Keratinocyte (primary cell): ENCODE results near the gene WDR17. TPM values are rescaled to one million over a fixed set of nuclear protein-coding genes. Genes with fewer than 3 reads are reported as not detected.

Experiments used
- DNase-seq: peaks from one replicate; pipeline ENCODE4 v3.0.0-alpha.2; 2011; ENCODE audit warnings: low read depth, missing footprints, low spot score
- FAIRE-seq: peaks from 2 replicates; lab custom pipeline; 2011; peaks lifted over from hg19 to GRCh38; lab: Jason Lieb, UNC
- H2AFZ ChIP-seq: 2 replicates; pipeline ENCODE4 v1.6.0; 2012; ENCODE audit warnings: low read length, control low read depth, inconsistent platforms; ENCODE audit not compliant: control insufficient read depth
- H3K27ac ChIP-seq: 2 replicates; pipeline ENCODE4 v1.5.1; 2011; ENCODE audit warnings: low read length; ENCODE audit not compliant: control insufficient read depth, insufficient read depth
- H3K27me3 ChIP-seq: 3 replicates; pipeline ENCODE4 v1.6.0; 2011; ENCODE audit warnings: low read length; ENCODE audit not compliant: control insufficient read depth, insufficient read depth; ENCODE audit errors: extremely low read depth
- H3K36me3 ChIP-seq, 2 experiments: 2 replicates in 1 of 2; 3 replicates in 1 of 2; pipeline ENCODE4 v1.5.1; 2011; ENCODE audit warnings: low read length in 2 of 2, mild to moderate bottlenecking in 1 of 2; ENCODE audit not compliant: control insufficient read depth in 2 of 2, insufficient read depth in 2 of 2; ENCODE audit errors: extremely low read depth in 1 of 2
- H3K4me1 ChIP-seq: 3 replicates; pipeline ENCODE4 v1.5.1; 2011; ENCODE audit warnings: low read length; ENCODE audit not compliant: control insufficient read depth, insufficient read depth; ENCODE audit errors: extremely low read depth
- H3K4me2 ChIP-seq: 3 replicates; pipeline ENCODE4 v1.6.0; 2011; ENCODE audit warnings: low read depth, low read length; ENCODE audit not compliant: control insufficient read depth, insufficient read depth; ENCODE audit errors: extremely low read depth
- H3K4me3 ChIP-seq, 3 experiments: fragments of 200-600 bp in 1 of 3; sonication (generic) in 1 of 3; 2 replicates in 2 of 3; 3 replicates in 1 of 3; pipeline ENCODE4 v1.5.1; 2011 to 2016; ENCODE audit warnings: low read length in 3 of 3, mild to moderate bottlenecking in 3 of 3, control low read depth in 2 of 3, inconsistent platforms in 1 of 3, low read depth in 1 of 3, mixed read lengths in 1 of 3, mixed run types in 1 of 3, moderate library complexity in 1 of 3; ENCODE audit not compliant: control insufficient read depth in 2 of 3, insufficient read depth in 2 of 3; ENCODE audit errors: extremely low read depth in 1 of 3
- H3K79me2 ChIP-seq: 2 replicates; pipeline ENCODE4 v1.6.0; 2012; ENCODE audit warnings: low read length; ENCODE audit not compliant: control insufficient read depth, insufficient read depth
- H3K9ac ChIP-seq: 3 replicates; pipeline ENCODE4 v1.6.0; 2011; ENCODE audit warnings: low read length; ENCODE audit not compliant: control insufficient read depth, insufficient read depth; ENCODE audit errors: extremely low read depth
- H3K9me1 ChIP-seq: 3 replicates; pipeline ENCODE4 v1.6.0; 2011; ENCODE audit warnings: low read length; ENCODE audit not compliant: control insufficient read depth, insufficient read depth; ENCODE audit errors: extremely low read depth
- H3K9me3 ChIP-seq: 2 replicates; pipeline ENCODE4 v1.5.1; 2012; ENCODE audit warnings: low read depth, low read length; ENCODE audit not compliant: control insufficient read depth
- H4K20me1 ChIP-seq: 3 replicates; pipeline ENCODE4 v1.6.0; 2011; ENCODE audit warnings: low read length; ENCODE audit not compliant: control insufficient read depth, insufficient read depth; ENCODE audit errors: extremely low read depth
- EZH2 ChIP-seq: IDR thresholded peaks from one replicate; pipeline ENCODE4 v1.6.1; 2012; ENCODE audit warnings: inconsistent platforms, mild to moderate bottlenecking, low read length, moderate library complexity
- dilution Hi-C: fragments of 300-500 bp; cut with MboI; formaldehyde crosslinking; loops from one replicate; pipeline ENCODE4 v1.7.0; 2020; ENCODE audit warnings: low sequenced_read_pairs; ENCODE audit not compliant: extremely low pct_ligation_motif_present
- polyA plus RNA-seq, 5 experiments: library from polyadenylated mRNA; depleted of rRNA in 3 of 5; stranded (reverse) in 3 of 5; stranded (forward) in 1 of 5; unstranded in 1 of 5; fragments of >200 nt; gene quantifications; 1 replicate in 1 of 5; 2 replicates in 3 of 5; 3 replicates in 1 of 5; pipeline versions ENCODE4 v1.2.1 to v1.2.3, GENCODE V29; 2011 to 2012; ENCODE audit warnings: missing spikeins in 2 of 5, low read depth in 1 of 5, low replicate concordance in 1 of 5
- TF ChIP-seq, protein P1 (sequence below), 3 experiments: IDR thresholded peaks in 1 of 3; conservative IDR thresholded peaks in 1 of 3; optimal IDR thresholded peaks in 1 of 3; 2 replicates in 2 of 3; 3 replicates in 1 of 3; pipeline versions ENCODE3 to v1.5.1; 2011; ENCODE audit warnings: low read length in 3 of 3, mild to moderate bottlenecking in 3 of 3, moderate library complexity in 2 of 3, control low read depth in 1 of 3, inconsistent platforms in 1 of 3; ENCODE audit not compliant: insufficient read depth in 2 of 3; ENCODE audit errors: extremely low read depth in 1 of 3

Gene WDR17
- polyA plus RNA-seq, 1 donor (not counting 4 experiments of a cell fraction or from before 2014, with no cell fraction given) = 1.1 TPM

DNA sequence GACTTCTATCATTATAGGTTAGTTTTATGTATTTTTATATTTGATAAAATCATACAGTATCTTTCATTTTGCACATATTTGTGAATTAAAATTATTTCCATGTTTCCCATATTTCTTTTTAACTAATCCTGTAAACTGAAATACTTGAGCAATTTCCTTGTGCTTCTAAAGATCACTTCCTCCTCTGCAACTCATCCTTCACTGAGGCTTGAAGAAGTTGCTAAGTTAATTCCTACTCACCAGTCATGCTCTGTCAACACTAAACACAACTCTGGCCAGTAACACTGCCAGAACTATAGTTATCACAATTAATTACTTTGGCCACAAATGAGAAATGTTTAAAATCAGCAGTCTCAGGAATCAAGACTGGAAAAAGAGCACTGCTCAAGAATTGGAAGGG lies 123.0 kb downstream of the WDR17 start:
- H3K9ac ChIP-seq = no peak overlapping the region
- H3K36me3 ChIP-seq = no peaks in the 10 kb centered on the region
- no peak overlapping the region for H3K4me2 ChIP-seq
- H2AFZ ChIP-seq = no peak overlapping the region
- H3K4me3 ChIP-seq = no peak overlapping the region
- dilution Hi-C loops = no loop called here
- H4K20me1 ChIP-seq = no peaks in the 10 kb centered on the region
- H3K9me3 ChIP-seq = no peaks in the 10 kb centered on the region
- no peak overlapping the region for H3K27ac ChIP-seq
- peaks cover 24% of the 10 kb centered on the region for H3K4me1 ChIP-seq
- FAIRE-seq (no peak), DNase-seq (no peak)
- H3K27me3 ChIP-seq = no peaks in the 10 kb centered on the region
- TF ChIP-seq EZH2 = no peak
- TF ChIP-seq, protein P1, sequence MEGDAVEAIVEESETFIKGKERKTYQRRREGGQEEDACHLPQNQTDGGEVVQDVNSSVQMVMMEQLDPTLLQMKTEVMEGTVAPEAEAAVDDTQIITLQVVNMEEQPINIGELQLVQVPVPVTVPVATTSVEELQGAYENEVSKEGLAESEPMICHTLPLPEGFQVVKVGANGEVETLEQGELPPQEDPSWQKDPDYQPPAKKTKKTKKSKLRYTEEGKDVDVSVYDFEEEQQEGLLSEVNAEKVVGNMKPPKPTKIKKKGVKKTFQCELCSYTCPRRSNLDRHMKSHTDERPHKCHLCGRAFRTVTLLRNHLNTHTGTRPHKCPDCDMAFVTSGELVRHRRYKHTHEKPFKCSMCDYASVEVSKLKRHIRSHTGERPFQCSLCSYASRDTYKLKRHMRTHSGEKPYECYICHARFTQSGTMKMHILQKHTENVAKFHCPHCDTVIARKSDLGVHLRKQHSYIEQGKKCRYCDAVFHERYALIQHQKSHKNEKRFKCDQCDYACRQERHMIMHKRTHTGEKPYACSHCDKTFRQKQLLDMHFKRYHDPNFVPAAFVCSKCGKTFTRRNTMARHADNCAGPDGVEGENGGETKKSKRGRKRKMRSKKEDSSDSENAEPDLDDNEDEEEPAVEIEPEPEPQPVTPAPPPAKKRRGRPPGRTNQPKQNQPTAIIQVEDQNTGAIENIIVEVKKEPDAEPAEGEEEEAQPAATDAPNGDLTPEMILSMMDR (optimal IDR thresholded peaks at IDR 0.05 in 1 of 3, IDR thresholded peaks at IDR 0.05 in 1 of 3, conservative IDR thresholded peaks at IDR 0.05 in 1 of 3; ENCODE audit: extremely low read depth in 1 of 3, insufficient read depth in 2 of 3, low read length in 3 of 3) = no peak
- no peaks in the 10 kb centered on the region for H3K9me1 ChIP-seq
- H3K79me2 ChIP-seq = no peaks in the 10 kb centered on the region

DNA sequence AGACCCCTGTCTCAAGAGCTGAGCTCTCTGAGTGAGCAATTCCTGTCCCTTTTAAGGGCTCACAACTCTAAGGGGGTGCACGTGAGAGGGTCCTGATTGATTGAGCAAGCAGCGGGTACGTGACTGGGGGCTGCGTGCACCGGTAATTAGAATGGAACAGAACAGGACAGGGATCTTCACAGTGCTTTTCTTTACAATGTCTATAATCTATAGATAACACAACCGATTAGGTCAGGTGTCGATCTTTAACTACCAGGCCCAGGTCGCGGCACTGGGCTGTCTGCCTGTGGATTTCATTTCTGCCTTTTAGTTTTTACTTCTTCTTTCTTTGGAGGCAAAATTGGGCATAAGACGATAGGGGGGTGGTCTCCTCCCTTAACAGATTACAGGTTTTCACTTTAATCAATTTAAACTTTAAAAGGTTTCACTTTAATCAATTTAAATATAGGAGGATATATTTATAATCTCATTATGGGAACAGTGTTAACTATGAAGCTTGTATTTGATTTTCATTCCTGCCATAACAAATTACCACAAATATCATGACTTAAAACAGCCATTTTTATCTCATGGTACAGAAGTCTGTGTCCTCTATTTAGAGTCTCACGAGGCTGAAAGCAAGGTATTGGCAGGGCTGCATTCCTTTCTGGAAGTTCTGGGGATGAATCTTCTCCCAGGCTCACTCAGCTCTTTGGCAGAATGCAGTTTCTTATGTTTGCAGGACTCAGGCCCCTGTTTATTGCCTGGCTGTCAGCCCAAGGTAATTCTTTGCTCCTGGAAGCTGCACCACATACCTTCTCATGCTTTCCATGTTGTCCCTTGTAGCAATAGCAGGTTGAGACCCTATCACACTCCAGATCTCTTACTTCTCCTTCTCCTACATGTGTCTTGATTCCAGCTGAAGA lies 124.5 kb downstream of the WDR17 start:
- FAIRE-seq (no peak), DNase-seq (no peak)
- dilution Hi-C loops = no loop called here
- Histone ChIP-seq H3K4me1 (peaks cover 31% of the 10 kb centered on the region), H3K27ac (no peak overlapping the region), H3K9me1 (no peaks in the 10 kb centered on the region), H3K9me3 (no peaks in the 10 kb centered on the region), H3K4me2 (no peak overlapping the region), H3K27me3 (no peaks in the 10 kb centered on the region), H2AFZ (no peak overlapping the region), H3K4me3 (no peak overlapping the region), H3K9ac (no peak overlapping the region), H3K79me2 (no peaks in the 10 kb centered on the region), H3K36me3 (no peaks in the 10 kb centered on the region), H4K20me1 (no peaks in the 10 kb centered on the region)
- TF ChIP-seq EZH2 = no peak
- TF ChIP-seq, protein P1 (optimal IDR thresholded peaks at IDR 0.05 in 1 of 3, IDR thresholded peaks at IDR 0.05 in 1 of 3, conservative IDR thresholded peaks at IDR 0.05 in 1 of 3; ENCODE audit: extremely low read depth in 1 of 3, insufficient read depth in 2 of 3, low read length in 3 of 3) = no peak
